ENCODE data around the gene IDE.

DNA sequence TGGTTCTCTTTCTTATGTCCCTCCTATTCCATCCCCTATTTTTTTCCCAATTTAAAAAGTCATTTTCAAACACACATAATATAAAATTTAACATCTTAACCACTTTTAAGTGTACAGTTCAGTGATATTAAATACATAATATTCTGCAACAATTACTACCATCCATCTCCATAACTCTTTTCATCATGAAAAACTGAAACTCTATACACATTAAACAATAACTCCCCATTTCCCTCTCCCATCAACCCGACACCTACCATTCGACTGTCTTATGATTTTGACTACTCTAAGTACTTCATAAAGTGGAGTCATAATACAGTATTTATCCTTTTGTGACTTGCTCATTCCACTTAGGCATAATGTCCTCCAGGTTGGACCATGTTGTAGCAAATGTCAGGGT, 21.6 kb upstream of the IDE start:
- TF ChIP-seq, protein P1, sequence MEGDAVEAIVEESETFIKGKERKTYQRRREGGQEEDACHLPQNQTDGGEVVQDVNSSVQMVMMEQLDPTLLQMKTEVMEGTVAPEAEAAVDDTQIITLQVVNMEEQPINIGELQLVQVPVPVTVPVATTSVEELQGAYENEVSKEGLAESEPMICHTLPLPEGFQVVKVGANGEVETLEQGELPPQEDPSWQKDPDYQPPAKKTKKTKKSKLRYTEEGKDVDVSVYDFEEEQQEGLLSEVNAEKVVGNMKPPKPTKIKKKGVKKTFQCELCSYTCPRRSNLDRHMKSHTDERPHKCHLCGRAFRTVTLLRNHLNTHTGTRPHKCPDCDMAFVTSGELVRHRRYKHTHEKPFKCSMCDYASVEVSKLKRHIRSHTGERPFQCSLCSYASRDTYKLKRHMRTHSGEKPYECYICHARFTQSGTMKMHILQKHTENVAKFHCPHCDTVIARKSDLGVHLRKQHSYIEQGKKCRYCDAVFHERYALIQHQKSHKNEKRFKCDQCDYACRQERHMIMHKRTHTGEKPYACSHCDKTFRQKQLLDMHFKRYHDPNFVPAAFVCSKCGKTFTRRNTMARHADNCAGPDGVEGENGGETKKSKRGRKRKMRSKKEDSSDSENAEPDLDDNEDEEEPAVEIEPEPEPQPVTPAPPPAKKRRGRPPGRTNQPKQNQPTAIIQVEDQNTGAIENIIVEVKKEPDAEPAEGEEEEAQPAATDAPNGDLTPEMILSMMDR (IDR thresholded peaks at IDR 0.05): no peak
- TF ChIP-seq POLR2AphosphoS5 (IDR thresholded peaks at IDR 0.05): no peak

All from transverse colon (tissue), 4 donors.